SK-N-SH (cell line): ENCODE results near the gene NTM.

Source experiments
- IRF3 ChIP-seq: fragments of 150-350 bp; IDR thresholded peaks from 2 replicates; pipeline ENCODE4 v1.6.1; 2016; ENCODE audit warnings: mild to moderate bottlenecking, low read depth, low read length
- TF ChIP-seq, protein P1 (sequence below): fragments of 150-350 bp; IDR thresholded peaks from 2 replicates; pipeline ENCODE4 v1.6.1; 2017; ENCODE audit warnings: antibody characterized with exemption, low read length, low read depth, borderline replicate concordance

DNA sequence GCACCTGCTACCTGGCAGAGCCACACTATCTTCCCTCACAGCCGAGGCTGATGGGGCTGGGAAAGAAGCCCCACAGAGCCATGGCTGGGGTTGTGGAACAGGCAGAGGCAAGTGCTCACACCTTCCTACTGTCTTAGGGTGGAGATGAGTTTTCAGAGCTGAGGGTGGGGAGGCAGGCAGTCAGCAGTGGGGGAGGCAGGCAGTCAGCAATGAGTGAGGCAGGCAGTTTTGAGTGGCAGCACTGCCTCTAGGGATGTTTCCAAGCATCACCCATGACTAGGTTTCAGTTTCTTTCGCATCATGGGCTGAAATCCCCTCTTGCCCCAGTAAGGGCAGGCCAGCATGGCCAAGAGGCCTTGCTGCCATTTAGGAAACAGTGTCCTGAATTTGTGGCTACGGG lies 41.6 kb upstream of the NTM start:
- TF ChIP-seq IRF3: no peak
- TF ChIP-seq, protein P1, sequence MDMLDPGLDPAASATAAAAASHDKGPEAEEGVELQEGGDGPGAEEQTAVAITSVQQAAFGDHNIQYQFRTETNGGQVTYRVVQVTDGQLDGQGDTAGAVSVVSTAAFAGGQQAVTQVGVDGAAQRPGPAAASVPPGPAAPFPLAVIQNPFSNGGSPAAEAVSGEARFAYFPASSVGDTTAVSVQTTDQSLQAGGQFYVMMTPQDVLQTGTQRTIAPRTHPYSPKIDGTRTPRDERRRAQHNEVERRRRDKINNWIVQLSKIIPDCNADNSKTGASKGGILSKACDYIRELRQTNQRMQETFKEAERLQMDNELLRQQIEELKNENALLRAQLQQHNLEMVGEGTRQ: no peak
